Smooth muscle cell of the brain vasculature (primary cell): ENCODE measurements around the gene ELF4.
"Not testable (repeated sequence)": the region's sequence is repeated elsewhere in the genome, so short reads cannot be mapped to it uniquely, and the experiment has no call there.

ENCODE experiments used
- DNase-seq: peaks from one replicate; pipeline ENCODE4 v3.0.0-alpha.2; 2012; ENCODE audit warnings: low read depth, low spot score

Gene ELF4

DNA sequence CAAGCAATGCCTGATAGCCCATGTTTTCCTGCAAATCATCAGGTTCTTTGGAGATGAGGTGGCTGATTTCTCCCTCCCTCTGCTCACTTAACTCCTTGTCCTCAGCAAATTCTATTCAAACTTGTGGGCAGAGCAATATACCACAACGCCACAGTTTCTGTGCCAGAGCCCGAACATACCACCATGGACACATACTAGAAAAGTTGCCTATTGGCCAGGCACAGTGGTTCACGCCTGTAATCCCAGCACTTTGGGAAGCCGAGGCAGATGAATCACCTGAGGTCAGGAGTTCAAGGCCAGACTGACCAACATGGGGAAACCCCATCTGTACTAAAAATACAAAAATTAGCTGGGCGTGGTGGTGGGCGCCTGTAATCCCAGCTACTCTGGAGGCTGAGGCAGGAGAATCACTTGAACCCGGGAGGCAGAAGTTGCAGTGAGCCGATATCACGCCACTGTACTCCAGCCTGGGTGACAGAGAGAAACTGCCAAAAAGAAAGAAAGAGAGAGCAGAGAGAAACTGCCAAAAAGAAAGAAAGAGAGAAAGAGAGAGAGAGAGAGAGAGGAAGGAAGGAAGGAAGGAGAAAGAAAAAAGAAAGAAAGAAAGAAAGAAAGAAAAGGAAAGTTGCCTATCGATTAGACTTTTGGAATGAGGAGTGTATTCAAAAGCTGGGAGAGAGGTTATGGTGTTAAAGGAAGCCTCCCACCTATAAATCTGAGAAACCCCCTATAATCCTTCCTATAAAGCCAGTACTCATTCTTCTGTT is 5.0 kb upstream of the ELF4 start:
- DNase-seq: not testable (repeated sequence)

GRCh38 chrX:130114141-130114588 is 3.9 kb upstream of the ELF4 start:
- no peak for DNase-seq

- no peak for DNase-seq
These were observed 1.2 kb upstream of the ELF4 start for GRCh38 chrX:130111220-130112154.

DNA sequence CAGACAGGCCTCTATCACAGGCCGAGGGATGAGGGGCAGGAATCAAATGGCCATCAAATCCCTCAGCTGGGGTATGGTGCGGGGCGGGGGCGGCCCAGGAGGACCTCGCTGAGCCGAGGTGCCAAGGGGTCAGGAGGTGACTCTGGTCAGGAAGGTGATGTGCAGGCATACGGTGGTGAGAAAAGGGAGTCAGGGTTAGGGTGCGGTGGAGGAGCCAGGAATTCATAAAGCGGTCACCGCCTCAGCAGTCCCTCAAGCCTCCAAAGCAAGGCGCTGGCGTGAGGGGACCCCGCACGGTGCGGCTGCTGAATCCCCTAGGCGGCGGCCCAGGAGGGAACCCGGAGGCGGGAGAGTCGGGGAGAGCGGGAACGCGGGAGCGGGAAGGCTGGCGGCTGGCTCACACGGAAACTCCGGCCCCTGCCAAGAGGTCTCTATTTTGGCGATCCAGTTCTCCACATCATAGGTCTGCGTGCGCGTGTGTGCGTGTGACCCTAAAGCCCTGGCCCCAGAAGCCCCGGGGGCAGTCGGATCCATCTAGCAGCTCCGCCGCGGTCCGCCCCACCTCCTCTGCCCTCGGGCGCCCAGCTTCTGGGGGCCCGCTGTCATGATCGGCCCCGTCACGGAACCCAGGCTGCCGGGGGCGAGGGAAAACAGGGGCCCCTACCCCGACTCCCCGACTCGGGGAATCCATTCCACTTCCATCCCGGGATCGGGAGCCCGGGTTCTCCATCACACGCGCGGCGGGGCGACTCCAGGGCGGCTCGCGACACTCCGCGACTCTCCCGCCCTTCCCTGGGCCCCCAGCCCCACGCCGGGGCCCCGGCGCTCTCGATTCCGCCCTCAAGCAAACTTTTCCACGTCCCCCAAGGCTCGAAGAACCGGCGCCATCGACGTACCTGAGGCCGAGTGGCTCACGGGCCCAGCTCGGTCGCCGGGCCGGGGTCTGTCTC is 593 bp downstream of the ELF4 start:
- DNase-seq: no peak

GRCh38 chrX:130108647-130109428 is 1.5 kb downstream of the ELF4 start:
- DNase-seq: no peak

DNA sequence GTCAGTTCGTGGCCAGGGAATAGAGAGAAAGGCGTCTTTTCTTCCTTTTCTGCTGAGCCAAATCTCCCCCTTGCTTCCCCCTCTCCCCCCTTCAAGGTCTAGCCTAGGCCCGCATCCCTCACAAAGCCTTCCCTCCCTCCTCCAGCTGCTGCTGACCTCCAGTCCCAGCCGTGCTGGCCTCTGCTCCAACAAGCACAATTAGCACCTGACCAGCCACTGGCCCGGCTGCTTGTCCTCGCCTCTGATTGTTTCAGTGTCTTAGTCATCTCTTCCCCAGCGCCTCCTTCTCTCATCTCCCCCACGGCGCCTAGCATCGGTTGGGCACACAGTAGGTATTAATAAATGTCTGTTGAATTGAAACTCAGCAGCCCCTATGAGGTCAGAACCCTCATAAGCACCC is 4.2 kb downstream of the ELF4 start:
- no peak for DNase-seq

DNA sequence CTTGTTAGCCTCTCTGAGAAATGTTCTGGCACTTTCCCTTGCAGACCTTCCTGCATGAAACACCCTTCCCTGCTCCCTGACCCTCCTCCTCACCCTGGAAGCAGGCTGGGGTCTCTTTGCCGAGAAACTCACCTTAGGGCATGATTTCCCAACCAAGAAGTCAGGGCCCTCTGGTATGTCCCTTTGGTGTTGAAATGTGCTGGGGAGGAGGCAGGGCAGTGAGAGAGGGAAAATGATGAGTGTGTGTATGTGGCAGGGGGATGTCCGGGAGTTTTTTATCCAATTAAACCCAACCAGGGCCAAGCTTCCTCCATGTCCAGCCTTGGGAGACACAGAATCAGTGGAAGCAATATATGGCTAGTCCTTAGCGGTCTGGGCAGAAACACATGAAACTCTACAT is 5.1 kb downstream of the ELF4 start:
- no peak for DNase-seq

GRCh38 chrX:130103605-130104004 is 6.7 kb downstream of the ELF4 start:
- no peak for DNase-seq

- no peak for DNase-seq
These were observed 10.1 kb downstream of the ELF4 start for GRCh38 chrX:130100180-130100579.

DNA sequence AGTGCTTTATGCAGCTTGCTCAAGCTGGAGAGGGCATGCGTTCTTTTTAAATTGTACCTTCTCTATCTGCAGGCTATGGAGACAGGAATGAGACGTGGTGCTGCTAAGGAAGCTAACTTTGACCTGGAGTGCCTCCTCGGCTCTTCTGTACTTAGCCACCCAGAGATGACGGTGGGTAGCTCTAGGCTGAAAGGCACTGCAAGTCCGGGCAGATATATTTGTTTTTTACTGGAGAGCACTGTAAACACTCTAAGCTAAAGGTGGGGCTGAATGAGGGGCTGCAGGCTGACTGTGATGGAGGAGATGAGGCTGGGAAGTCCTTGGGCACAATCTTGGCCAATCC is 12.1 kb downstream of the ELF4 start:
- no peak for DNase-seq

GRCh38 chrX:130097507-130098209 is 12.6 kb downstream of the ELF4 start:
- no peak for DNase-seq

- DNase-seq: no peak
These were observed 14.9 kb downstream of the ELF4 start for GRCh38 chrX:130095249-130096030.

- no peak for DNase-seq
These were observed 15.6 kb downstream of the ELF4 start for GRCh38 chrX:130094696-130095095.

GRCh38 chrX:130093271-130093670 is 17.0 kb downstream of the ELF4 start:
- DNase-seq: no peak

- DNase-seq: no peak
These were observed 18.2 kb downstream of the ELF4 start for GRCh38 chrX:130091980-130092522.

DNA sequence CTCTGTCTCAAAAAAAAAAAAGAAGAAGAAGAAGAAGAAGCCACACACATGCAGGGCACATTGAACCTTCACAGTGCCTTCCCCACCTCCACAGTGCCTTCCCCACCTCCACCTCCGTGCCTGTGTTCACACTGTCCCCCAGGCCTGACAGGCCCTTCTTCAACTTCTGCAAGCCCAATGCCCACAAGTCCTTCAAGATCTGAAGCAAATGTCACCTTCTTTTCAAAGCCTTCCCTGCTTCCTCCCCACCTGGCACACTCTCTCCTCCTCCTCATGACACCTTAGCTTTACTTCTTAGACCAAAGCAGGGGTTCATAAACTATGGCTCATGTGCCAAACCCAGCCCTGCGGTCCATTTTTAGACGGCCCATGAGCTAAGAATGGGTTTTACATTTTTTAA is 19.9 kb downstream of the ELF4 start:
- DNase-seq: no peak

DNA sequence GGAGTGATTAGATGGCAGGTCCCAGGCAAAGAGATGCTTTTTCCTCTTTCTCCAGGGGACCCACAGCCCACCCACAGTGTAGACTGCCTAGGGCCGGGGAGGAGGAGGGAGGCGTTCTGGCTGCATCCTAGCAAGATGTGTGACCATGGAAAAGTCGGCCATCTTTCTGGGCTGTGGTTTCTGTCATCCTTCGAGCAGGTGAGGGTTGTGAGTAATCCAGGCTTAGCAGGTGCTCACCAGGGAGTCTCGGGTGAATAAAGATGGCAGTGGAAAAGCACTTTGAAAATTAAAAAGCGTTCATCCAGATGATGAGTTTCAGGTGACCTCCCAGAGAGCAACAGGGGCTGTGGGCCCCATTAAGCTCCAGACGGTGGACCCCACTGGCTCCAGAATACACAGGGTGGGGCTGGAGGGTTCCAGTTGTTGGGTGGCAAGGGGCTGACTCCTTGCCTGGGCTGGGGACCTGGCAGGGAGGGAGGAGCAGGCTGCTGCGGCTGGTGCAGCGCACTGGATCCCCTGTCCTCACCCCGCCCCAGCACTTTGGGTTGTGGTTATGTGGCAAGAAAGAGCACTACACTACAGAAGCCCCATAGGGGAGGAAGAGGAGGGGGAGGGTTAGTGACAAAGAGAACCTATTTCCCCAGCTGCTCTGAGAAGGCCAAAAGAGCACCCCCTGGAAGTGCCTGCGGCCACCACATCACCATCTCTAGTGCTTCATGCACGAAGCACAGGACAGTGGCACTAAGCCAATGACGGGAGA is 23.7 kb downstream of the ELF4 start:
- DNase-seq: no peak
